Left lung (tissue), 10 donors: ENCODE results near the gene BGLAP. TPM values are rescaled to one million over a fixed set of nuclear protein-coding genes. Genes with fewer than 3 reads are reported as not detected.
A peak's percentile ranks its signal among the peaks of the same experiment; 100 is the strongest.

Experiments
- ATAC-seq: fragments of 200-7000 bp; cut with Tn5 transposase; one replicate; pipeline ENCODE4 v1.9.1; 2020; ENCODE audit warnings: moderate library complexity
- DNase-seq, 4 donors: peaks; one replicate each; pipeline ENCODE4 v3.0.0-alpha.2; 2013 to 2020
- H3K27ac ChIP-seq, 2 donors: fragments of 200-600 bp; sonication (generic) in 1 of 2; one replicate each; pipeline versions ENCODE4 v1.5.0 to v1.8.0; 2020 to 2021
- H3K27me3 ChIP-seq, 2 donors: fragments of 200-600 bp; sonication (generic) in 1 of 2; one replicate each; pipeline versions ENCODE4 v1.5.0 to v1.8.0; 2020 to 2021
- H3K36me3 ChIP-seq, 2 donors: fragments of 200-600 bp; sonication (generic) in 1 of 2; one replicate each; pipeline versions ENCODE4 v1.5.0 to v1.8.0; 2020 to 2021
- H3K4me1 ChIP-seq, 2 donors: fragments of 200-600 bp; one replicate each; pipeline ENCODE4 v1.8.0; 2021
- H3K4me3 ChIP-seq, 2 donors: fragments of 200-600 bp; sonication (generic) in 1 of 2; one replicate each; pipeline versions ENCODE4 v1.5.0 to v1.8.0; 2020 to 2021; ENCODE audit warnings: mild to moderate bottlenecking in 1 of 2
- H3K9me3 ChIP-seq, 2 donors: fragments of 200-600 bp; sonication (generic) in 1 of 2; one replicate each; pipeline versions ENCODE4 v1.5.0 to v1.8.0; 2020 to 2021
- CTCF ChIP-seq, 2 donors: fragments of 200-600 bp; sonication (generic) in 1 of 2; IDR thresholded peaks; one replicate each; pipeline versions ENCODE4 v1.5.0 to v1.8.0; 2021; ENCODE audit warnings: antibody characterized with exemption in 2 of 2
- intact Hi-C, 2 donors: fragments of 100-400 bp; cut with DNase I; formaldehyde crosslinking; loops; one replicate each; pipeline versions ENCODE4 v1.11.2 to v1.14.2; 2022
- polyA plus RNA-seq, 6 donors: library from polyadenylated mRNA; unstranded; fragments of 120-200 nt; gene quantifications; one replicate each; pipeline ENCODE4 v1.2.1, GENCODE V29; 2013; ENCODE audit not compliant: insufficient read length in 6 of 6
- total RNA-seq, 2 donors: library from RNA; stranded (reverse); fragmentation: NEBNext Ultra II Directional; extraction: Animal tissue kit (Norgen Biotek cat#: 25700); gene quantifications; one replicate each; pipeline ENCODE4 v1.2.1, GENCODE V29; 2021
- donor health status: DM: no; HTN: yes; CAD: no.
- donor health status: DM: no; HTN: no; CAD: no.

Gene BGLAP
- total and polyA plus RNA-seq, 8 donors, result 0.99 to 10.3 (median 5.4) TPM

DNA sequence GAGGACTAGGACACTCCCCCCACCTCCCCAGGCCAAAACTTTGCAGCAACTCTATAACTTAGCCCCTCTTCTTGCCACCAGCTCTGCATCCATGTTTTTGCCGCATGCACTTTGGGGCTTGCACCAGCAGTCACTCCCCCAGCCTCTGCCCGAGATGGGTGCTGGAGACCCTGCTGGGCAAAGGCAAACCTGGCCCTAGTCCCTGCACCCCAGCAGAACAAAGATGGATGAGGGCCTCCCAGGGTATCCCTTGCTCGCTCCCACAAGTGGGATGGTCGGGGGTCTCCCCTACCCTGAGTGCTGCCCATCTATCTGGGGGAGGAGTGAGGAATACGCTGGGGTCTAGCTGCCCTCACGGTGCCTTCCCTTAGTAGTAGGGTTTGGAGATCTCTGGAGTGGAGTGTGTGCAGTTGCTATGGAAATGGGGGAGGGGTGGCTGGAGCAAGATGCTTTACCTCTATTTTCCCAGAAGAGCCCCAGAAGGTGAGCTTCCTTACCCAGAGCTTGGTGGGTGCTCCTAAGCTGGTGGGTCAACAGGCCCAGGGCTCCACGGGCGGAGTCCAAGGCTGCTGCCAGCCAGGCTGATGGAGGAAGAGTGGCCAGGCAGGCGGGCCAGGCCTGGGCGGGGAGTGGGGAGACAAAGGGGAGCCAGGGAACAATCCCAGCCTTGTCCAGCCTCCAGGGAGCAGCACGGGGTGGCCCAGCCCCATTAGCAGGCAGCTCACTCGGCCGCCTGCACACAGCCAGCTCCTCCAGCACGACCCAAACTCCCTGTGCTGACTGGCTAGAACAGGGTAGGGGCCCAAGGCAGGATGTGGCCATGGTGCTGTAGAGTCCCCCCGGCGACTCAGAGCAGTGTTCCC, 5.7 kb downstream of the BGLAP start, which contains the start of gene PAQR6:
TSS of gene PAQR6 (minus strand) at position 597 of the 863 bp plus-strand sequence. CDS start 1,325 bp downstream, outside the sequence.
- Histone ChIP-seq H3K27me3 (peaks cover 0 to 25% of the 10 kb centered on the region in 2 donors), H3K27ac (no peak within 1 kb of the TSS), H3K4me1 (peaks cover 8 to 32% of the 10 kb centered on the region in 2 donors), H3K4me3 (no peak within 1 kb of the TSS), H3K9me3 (no peaks in the 10 kb centered on the region), H3K36me3 (peaks cover 4 to 40% of the 10 kb centered on the region in 2 donors)
- no peak for TF ChIP-seq CTCF (IDR thresholded peaks at IDR 0.05)
- intact Hi-C loops, result no loop called here
- ATAC-seq (peak; percentile 45), DNase-seq (peak in 1 of 4 donors; percentile 20)

- peaks cover 8 to 32% of the 10 kb centered on the region in 2 donors for H3K4me1 ChIP-seq
- no peak for DNase-seq
- peaks cover 4 to 46% of the 10 kb centered on the region in 2 donors for H3K36me3 ChIP-seq
- peaks cover 0 to 25% of the 10 kb centered on the region in 2 donors for H3K27me3 ChIP-seq
- intact Hi-C loops, result no loop called here
- no peak overlapping the region for H3K27ac ChIP-seq
- no peak overlapping the region for H3K4me3 ChIP-seq
- no peaks in the 10 kb centered on the region for H3K9me3 ChIP-seq
- no peak for TF ChIP-seq CTCF (IDR thresholded peaks at IDR 0.05)
- no peak for ATAC-seq
These were observed 6.3 kb downstream of the BGLAP start for GRCh38 chr1:156248323-156248683.

- Histone ChIP-seq H3K36me3 (peaks cover 4 to 59% of the 10 kb centered on the region in 2 donors), H3K9me3 (no peaks in the 10 kb centered on the region), H3K27me3 (peaks cover 0 to 23% of the 10 kb centered on the region in 2 donors), H3K27ac (no peak overlapping the region), H3K4me1 (peaks cover 8 to 32% of the 10 kb centered on the region in 2 donors), H3K4me3 (no peak overlapping the region)
- ATAC-seq, result no peak
- intact Hi-C loops, result no loop called here
- TF ChIP-seq CTCF (IDR thresholded peaks at IDR 0.05), result no peak
- no peak for DNase-seq
These were observed 7.6 kb downstream of the BGLAP start for GRCh38 chr1:156249593-156249992.

DNA sequence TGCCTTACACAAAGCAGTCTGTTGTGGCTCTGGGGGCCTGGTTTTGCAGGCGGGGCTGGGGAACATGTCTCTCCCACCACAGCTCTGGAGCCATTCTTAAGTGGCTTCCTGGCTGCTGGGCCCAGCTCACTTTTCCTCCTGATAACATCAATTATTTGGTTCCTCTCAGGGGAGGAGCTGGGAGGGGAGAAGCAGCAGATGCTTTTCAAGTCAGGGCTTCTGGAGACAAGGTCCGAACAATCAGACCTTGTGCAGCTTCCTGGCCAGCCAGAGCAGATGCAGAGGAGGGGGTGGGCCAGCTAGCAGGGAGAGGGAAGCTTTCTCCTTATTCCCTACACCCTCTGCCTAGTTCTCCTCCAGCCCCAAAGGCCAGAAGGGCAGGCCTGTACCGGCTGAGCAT, 9.5 kb downstream of the BGLAP start:
- Histone ChIP-seq H3K36me3 (peaks cover 4 to 79% of the 10 kb centered on the region in 2 donors), H3K9me3 (no peaks in the 10 kb centered on the region), H3K4me3 (no peak overlapping the region), H3K27ac (no peak overlapping the region), H3K27me3 (peaks cover 0 to 4% of the 10 kb centered on the region in 2 donors), H3K4me1 (peaks cover 0 to 14% of the 10 kb centered on the region in 2 donors)
- TF ChIP-seq CTCF (IDR thresholded peaks at IDR 0.05), result no peak
- DNase-seq (no peak), ATAC-seq (no peak)
- intact Hi-C loops, result no loop called here

DNA sequence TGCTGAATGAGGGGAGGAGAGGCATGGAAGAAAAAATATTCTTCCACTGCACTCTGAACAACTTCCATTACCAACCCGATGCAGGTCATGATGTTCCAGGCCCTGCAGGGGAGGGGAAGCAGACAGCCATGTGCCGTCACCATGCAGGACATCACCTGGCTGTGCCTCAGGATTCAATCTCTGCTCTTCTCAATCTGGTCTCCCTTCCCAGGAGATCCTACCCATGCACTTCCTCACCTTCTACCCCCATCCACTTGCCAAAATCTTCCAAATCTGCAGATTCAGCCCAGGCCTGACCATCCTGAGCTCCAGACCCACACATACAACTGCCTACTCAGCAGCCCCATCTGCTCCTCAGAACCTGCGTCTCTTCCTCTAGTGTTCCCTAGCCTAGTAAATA, 11.7 kb downstream of the BGLAP start:
- no peak for DNase-seq
- H3K27me3 ChIP-seq, result no peaks in the 10 kb centered on the region
- no peaks in the 10 kb centered on the region for H3K9me3 ChIP-seq
- H3K27ac ChIP-seq, result no peak overlapping the region
- H3K4me1 ChIP-seq, result no peaks in the 10 kb centered on the region
- ATAC-seq, result no peak
- TF ChIP-seq CTCF (IDR thresholded peaks at IDR 0.05), result no peak
- no peak overlapping the region for H3K4me3 ChIP-seq
- intact Hi-C loops, result no loop called here
- H3K36me3 ChIP-seq, result peaks cover 4 to 100% of the 10 kb centered on the region in 2 donors
